H1 (cell line): ENCODE results near the gene TMEM63C. TPM values are rescaled to one million over a fixed set of nuclear protein-coding genes. Genes with fewer than 3 reads are reported as not detected.

ENCODE experiments used
- ATF2 ChIP-seq: IDR thresholded peaks from 2 replicates; pipeline ENCODE4 v1.6.1; 2012; ENCODE audit warnings: low read length, inconsistent platforms
- ATF3 ChIP-seq: IDR thresholded peaks from 2 replicates; pipeline ENCODE4 v1.6.1; 2011; ENCODE audit warnings: low read depth, mild to moderate bottlenecking, low read length; ENCODE audit not compliant: insufficient read depth
- EGR1 ChIP-seq: IDR thresholded peaks from 2 replicates; pipeline ENCODE4 v1.6.1; 2011; ENCODE audit warnings: low read depth, low read length, borderline replicate concordance
- KDM1A ChIP-seq: fragments of 200-600, 300-600 bp; sonication (generic); IDR thresholded peaks from 2 replicates; pipeline ENCODE4 v1.7.1; 2016; ENCODE audit warnings: mild to moderate bottlenecking, low read length, borderline replicate concordance
- KDM4A ChIP-seq: IDR thresholded peaks from one replicate; pipeline ENCODE4 v1.7.1; 2012; ENCODE audit warnings: low read depth, mild to moderate bottlenecking, moderate library complexity, low read length, inconsistent platforms; ENCODE audit not compliant: severe bottlenecking
- NANOG ChIP-seq: IDR thresholded peaks from 2 replicates; pipeline ENCODE4 v1.6.1; 2011; ENCODE audit warnings: low read length, low read depth, mild to moderate bottlenecking, inconsistent platforms; ENCODE audit not compliant: insufficient read depth, poor library complexity, severe bottlenecking
- RNF2 ChIP-seq: fragments of 200-900, 300-1000 bp; sonication (generic); IDR thresholded peaks from 2 replicates; pipeline ENCODE4 v1.7.1; 2016; ENCODE audit warnings: borderline replicate concordance, low read depth, mild to moderate bottlenecking, antibody characterized with exemption, low read length; ENCODE audit not compliant: poor library complexity, severe bottlenecking; ENCODE audit errors: missing control alignments
- polyA plus RNA-seq, 7 experiments: library from polyadenylated mRNA; depleted of rRNA in 3 of 7; stranded (reverse) in 5 of 7; unstranded in 2 of 7; fragments of >200 nt in 5 of 7; fragments of 200-250 nt in 2 of 7; gene quantifications; 1 replicate in 5 of 7; 2 replicates in 1 of 7; 4 replicates in 1 of 7; pipeline versions ENCODE4 v1.2.1 to v1.2.3, GENCODE V29; 2011 to 2013; ENCODE audit warnings: missing spikeins in 2 of 7, mixed read lengths in 2 of 7
- total RNA-seq: library from RNA; stranded (reverse); fragmentation: NEBNext Ultra II Directional; extraction: Animal tissue kit (Norgen Biotek cat#: 25700); gene quantifications from 2 replicates; pipeline ENCODE4 v1.2.1, GENCODE V29; 2021
- TF ChIP-seq, protein P1 (sequence below): fragments of 300-600 bp; sonication (generic); IDR thresholded peaks from 2 replicates; pipeline ENCODE4 v1.7.1; 2012; ENCODE audit warnings: low read length, moderate library complexity, mild to moderate bottlenecking, inconsistent platforms; ENCODE audit not compliant: insufficient replicate concordance

TMEM63C gene
- total and polyA plus RNA-seq, 2 of the 8 experiments (the other 6 are each of a cell fraction or from before 2014, with no cell fraction given): 3.0 to 7.6 TPM

GRCh38 chr14:77178656-77179055 is 2.9 kb upstream of the TMEM63C start (continued):
- TF ChIP-seq, protein P1, sequence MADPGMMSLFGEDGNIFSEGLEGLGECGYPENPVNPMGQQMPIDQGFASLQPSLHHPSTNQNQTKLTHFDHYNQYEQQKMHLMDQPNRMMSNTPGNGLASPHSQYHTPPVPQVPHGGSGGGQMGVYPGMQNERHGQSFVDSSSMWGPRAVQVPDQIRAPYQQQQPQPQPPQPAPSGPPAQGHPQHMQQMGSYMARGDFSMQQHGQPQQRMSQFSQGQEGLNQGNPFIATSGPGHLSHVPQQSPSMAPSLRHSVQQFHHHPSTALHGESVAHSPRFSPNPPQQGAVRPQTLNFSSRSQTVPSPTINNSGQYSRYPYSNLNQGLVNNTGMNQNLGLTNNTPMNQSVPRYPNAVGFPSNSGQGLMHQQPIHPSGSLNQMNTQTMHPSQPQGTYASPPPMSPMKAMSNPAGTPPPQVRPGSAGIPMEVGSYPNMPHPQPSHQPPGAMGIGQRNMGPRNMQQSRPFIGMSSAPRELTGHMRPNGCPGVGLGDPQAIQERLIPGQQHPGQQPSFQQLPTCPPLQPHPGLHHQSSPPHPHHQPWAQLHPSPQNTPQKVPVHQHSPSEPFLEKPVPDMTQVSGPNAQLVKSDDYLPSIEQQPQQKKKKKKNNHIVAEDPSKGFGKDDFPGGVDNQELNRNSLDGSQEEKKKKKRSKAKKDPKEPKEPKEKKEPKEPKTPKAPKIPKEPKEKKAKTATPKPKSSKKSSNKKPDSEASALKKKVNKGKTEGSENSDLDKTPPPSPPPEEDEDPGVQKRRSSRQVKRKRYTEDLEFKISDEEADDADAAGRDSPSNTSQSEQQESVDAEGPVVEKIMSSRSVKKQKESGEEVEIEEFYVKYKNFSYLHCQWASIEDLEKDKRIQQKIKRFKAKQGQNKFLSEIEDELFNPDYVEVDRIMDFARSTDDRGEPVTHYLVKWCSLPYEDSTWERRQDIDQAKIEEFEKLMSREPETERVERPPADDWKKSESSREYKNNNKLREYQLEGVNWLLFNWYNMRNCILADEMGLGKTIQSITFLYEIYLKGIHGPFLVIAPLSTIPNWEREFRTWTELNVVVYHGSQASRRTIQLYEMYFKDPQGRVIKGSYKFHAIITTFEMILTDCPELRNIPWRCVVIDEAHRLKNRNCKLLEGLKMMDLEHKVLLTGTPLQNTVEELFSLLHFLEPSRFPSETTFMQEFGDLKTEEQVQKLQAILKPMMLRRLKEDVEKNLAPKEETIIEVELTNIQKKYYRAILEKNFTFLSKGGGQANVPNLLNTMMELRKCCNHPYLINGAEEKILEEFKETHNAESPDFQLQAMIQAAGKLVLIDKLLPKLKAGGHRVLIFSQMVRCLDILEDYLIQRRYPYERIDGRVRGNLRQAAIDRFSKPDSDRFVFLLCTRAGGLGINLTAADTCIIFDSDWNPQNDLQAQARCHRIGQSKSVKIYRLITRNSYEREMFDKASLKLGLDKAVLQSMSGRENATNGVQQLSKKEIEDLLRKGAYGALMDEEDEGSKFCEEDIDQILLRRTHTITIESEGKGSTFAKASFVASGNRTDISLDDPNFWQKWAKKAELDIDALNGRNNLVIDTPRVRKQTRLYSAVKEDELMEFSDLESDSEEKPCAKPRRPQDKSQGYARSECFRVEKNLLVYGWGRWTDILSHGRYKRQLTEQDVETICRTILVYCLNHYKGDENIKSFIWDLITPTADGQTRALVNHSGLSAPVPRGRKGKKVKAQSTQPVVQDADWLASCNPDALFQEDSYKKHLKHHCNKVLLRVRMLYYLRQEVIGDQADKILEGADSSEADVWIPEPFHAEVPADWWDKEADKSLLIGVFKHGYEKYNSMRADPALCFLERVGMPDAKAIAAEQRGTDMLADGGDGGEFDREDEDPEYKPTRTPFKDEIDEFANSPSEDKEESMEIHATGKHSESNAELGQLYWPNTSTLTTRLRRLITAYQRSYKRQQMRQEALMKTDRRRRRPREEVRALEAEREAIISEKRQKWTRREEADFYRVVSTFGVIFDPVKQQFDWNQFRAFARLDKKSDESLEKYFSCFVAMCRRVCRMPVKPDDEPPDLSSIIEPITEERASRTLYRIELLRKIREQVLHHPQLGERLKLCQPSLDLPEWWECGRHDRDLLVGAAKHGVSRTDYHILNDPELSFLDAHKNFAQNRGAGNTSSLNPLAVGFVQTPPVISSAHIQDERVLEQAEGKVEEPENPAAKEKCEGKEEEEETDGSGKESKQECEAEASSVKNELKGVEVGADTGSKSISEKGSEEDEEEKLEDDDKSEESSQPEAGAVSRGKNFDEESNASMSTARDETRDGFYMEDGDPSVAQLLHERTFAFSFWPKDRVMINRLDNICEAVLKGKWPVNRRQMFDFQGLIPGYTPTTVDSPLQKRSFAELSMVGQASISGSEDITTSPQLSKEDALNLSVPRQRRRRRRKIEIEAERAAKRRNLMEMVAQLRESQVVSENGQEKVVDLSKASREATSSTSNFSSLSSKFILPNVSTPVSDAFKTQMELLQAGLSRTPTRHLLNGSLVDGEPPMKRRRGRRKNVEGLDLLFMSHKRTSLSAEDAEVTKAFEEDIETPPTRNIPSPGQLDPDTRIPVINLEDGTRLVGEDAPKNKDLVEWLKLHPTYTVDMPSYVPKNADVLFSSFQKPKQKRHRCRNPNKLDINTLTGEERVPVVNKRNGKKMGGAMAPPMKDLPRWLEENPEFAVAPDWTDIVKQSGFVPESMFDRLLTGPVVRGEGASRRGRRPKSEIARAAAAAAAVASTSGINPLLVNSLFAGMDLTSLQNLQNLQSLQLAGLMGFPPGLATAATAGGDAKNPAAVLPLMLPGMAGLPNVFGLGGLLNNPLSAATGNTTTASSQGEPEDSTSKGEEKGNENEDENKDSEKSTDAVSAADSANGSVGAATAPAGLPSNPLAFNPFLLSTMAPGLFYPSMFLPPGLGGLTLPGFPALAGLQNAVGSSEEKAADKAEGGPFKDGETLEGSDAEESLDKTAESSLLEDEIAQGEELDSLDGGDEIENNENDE: no peak
- TF ChIP-seq ATF2 (no peak), ATF3 (no peak), KDM1A (no peak), NANOG (no peak), EGR1 (no peak), RNF2 (no peak), KDM4A (no peak)
